CMK (cell line): ENCODE measurements around the gene RRBP1.
"Not testable (repeated sequence)": the region's sequence is repeated elsewhere in the genome, so short reads cannot be mapped to it uniquely, and the experiment has no call there.

Source experiments
- DNase-seq: peaks from one replicate; pipeline ENCODE4 v3.0.0-alpha.2; 2010; ENCODE audit warnings: low read depth

RRBP1 gene

GRCh38 chr20:17708675-17709360 is 26.8 kb upstream of the RRBP1 start:
- no peak for DNase-seq

DNA sequence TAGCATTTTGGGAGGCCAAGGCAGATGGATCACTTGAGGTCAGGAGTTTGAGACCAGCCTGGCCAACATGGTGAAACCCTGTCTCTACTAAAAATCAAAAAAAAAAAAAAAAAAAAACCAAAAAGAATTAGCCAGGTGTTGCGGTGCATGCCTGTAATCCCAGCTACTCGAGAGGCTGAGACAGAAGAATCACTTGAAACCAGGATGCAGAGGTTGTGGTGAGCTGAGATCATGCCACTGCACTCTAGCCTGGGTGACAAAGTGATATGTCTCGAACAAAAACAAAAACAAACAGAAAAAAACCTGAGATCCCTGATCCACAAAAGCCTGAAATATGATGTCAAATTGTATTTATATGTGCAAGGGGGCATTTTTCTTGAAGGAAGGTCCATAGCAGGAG is 25.9 kb upstream of the RRBP1 start:
- DNase-seq: not testable (repeated sequence)

DNA sequence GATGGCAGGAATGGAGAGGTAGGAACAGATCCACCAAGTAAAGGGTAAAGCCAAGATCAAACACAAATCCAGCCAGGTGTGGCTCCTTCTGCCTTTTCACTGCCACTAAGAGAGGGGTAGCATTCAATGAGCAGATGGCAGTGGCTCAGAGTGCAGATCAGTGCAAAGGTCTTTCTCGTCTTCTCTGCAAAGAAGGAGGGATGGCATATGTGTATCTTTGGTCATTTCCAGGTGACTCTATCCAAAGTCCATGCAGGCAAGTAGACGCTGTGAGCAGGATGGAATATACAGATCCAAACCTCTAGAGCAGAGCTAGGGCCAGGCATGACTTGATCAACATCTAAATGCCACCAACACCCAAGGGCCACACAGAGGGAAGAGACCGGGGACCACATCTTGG is 24.6 kb upstream of the RRBP1 start:
- DNase-seq: no peak

- DNase-seq: no peak
These were observed 23.9 kb upstream of the RRBP1 start for GRCh38 chr20:17705916-17706315.

- no peak for DNase-seq
These were observed 22.7 kb upstream of the RRBP1 start for GRCh38 chr20:17704589-17705317.

DNA sequence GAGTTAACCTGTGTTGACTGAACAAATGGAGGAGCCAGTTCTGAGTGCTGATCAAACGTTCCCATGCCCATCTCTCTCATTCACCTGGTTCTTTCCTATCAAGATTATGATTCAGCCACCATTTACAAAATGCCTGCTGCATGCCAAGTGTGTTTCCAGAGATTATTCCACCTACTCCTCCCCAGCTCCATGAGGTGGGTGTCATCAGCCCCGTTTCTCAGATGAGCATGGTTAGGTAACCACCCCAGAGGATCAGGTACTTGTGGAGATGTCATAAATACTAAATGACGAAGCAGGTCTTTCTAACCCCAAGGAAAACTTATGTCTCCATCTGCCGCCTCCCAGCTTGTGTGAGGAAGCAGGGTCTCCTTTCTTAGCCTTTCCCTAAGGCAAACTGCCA is 19.8 kb upstream of the RRBP1 start:
- no peak for DNase-seq

DNA sequence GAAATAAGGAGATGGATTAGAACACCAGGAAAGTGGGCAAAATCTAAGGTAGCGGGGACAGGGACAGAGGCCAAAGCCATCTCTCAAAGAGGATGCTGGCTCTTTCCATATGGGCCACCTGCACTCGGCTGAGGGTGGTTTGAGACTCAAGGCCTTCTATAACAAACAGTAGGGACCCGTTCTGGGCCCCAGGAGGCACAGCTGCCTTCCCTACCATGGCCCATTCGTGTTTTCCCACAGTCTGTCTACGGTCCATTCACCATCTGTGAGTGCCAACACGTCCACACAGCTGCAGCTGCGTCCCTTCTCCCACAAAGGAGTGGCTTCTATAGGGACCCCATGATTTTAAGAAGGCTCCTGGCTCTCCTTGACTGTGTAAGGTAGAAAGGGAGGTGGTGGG is 18.6 kb upstream of the RRBP1 start:
- no peak for DNase-seq

DNA sequence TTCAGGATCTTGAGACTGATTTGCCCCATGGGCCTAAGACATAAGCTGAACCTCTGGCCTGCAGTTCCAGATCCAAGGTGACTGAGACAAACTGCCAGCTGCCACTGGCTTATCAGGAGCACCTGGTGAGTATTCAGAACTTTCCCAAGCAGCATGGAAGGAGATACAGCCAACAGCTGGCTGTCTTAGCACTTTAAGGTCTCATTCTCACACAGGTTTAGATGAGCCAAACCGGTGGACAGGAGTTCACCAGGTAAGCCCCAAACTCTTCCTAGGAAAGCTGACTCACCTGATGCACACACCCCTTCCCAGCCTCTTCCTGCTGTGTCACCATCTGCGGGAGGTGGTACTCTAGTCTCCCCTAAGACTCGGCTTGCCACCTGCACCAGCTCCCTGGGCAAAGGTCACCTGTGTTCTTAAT is 17.9 kb upstream of the RRBP1 start, which contains the start of gene BANF2:
BANF2 (plus strand) TSS at position 36 of the 421 bp plus-strand sequence. CDS start 25,060 bp downstream, outside the sequence.
- no peak for DNase-seq

DNA sequence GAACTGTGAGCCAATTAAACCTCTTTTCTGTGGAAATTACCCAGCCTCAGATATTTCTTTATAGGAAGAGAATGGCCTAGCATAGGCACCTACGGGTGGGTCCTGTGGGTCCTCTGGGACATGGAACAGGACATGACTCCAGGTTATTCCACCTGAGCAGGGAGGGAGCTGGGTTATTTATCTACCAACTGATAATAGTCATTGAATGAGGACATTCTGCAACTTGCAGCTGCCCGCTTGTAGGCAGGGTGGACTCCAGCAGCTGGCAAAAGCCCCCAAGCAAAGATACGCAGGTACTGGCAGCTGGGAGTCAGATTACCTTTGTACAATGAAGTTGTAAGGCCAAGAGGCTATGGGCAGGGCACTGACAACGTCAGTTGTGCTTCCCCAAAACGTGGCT is 16.3 kb upstream of the RRBP1 start:
- DNase-seq: no peak

DNA sequence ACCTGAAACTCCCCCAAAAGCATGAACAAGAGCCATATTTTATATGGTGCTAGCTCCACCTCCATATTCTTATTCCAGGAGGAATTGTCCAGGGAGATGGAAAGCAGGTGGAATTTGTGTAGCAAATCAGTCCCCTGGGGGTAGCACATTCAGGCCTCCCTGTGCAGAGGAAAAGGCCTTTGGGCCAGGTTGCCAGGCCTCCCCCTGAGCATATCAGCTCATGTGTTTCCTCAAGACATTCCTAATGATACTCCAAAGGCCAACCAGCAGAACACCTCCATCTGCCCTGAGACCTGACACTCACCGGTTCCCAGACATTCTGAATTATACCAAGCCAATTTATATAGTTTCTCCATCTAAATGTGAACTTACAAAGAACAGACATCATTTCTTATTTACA is 15.1 kb upstream of the RRBP1 start:
- no peak for DNase-seq

DNA sequence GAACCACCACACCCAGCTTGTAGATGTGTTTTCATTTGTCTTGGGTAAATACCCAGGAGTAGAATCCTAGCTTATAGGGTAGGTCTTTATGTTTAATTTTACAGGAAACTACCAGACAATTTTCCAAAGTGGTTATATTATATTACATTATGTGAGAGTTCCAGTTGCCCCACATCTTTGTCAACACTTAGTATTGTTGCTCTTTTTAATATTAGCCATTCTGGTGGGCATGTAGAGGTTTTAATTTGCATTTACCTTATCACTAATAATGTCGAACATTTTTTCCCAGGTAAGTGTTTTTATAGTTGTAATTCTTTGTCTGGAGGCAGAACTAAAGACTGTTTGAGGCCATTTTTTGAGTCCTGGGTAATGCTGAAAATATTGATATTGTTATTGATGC is 14.2 kb upstream of the RRBP1 start:
- no peak for DNase-seq

GRCh38 chr20:17694767-17695166 is 12.7 kb upstream of the RRBP1 start:
- DNase-seq: no peak

DNA sequence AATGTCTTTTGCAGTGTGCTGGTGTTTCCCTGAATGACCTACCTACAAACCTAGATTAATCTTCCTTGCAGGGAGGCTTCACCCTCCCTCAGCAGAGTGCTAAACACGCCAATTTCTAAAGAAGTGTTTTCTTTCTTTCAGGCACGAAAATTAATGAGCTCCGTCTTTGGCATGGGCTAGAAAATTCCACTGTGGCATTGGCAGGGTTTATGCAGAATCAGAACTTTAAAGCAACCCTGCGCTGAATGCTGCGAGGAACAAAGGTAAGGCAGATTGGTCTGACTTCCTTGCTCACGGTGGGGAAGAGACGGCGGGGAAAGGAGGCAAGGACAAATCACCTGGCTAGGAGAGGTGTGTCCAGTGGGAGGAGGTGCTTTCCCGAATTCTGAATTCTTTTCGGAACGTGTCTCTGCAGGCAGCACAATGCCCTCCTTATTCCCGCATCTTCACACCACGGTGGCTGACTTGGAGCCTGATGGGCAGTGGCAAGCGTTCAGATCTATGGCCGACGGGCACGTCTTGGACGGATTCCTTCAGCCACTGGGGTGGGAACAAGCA is 11.5 kb upstream of the RRBP1 start:
- DNase-seq: no peak

DNA sequence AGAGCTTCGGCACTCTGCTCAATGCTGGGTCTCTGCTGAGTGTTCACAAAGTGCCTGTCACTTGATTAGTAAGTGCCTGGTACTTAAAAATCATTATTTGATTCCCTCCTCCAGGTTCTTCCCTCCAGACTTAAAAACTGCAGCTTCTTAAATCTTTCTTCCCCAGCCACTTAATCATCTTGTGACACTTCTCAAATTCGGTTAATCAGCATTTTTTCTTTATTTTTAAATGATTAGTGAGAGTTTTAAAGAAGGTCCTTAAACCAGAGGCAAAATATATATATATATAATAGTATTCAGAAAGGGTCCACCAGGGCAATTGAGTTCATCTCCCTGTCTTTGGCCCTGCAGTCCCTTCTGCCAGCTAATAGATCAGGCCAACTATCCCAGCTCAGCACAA is 9.7 kb upstream of the RRBP1 start:
- DNase-seq: no peak

GRCh38 chr20:17690144-17690543 is 8.1 kb upstream of the RRBP1 start:
- DNase-seq: no peak

DNA sequence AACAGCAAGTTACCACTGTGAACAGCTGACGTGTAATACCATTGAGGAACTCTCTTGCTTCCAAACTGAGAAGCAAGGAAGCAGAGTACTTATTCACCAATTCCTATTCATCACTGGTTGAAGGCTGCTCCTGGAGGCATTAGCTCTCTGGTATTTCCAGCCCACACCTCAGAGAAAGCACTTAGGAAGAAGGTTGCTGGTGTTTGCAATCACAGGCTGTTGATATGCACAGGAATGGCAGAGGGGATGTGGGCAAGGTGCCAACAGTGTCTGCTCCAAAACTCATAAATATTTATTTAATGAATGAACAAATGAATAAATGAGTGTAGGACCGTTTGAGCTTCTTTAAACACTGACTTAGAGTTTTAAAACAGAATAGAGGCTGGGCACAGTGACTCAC is 6.9 kb upstream of the RRBP1 start:
- DNase-seq: no peak

DNA sequence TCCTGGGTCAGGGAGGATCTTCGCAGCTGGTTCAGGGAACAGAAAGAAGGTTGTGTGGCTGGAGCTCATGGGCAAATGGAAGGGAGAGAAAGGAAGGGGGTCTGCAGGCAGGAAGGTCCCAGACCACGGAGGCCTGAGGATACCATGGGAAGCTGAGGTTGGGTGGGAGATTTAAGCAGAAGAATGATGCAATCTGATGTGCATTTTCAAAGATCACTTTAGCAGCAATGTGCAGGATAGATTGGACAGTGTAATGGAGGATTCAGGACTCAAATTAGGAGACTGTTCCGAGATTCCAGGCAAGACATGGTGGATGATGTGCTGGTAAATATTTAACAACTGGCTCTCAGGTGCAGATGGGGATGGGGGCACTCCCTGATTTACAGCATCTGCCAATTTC is 5.8 kb upstream of the RRBP1 start:
- DNase-seq: no peak

- no peak for DNase-seq
These were observed 3.1 kb upstream of the RRBP1 start for GRCh38 chr20:17685168-17685567.

- no peak for DNase-seq
These were observed 2.2 kb upstream of the RRBP1 start for GRCh38 chr20:17684077-17684888.

- DNase-seq: no peak
These were observed 1.4 kb upstream of the RRBP1 start for GRCh38 chr20:17683218-17684076.

DNA sequence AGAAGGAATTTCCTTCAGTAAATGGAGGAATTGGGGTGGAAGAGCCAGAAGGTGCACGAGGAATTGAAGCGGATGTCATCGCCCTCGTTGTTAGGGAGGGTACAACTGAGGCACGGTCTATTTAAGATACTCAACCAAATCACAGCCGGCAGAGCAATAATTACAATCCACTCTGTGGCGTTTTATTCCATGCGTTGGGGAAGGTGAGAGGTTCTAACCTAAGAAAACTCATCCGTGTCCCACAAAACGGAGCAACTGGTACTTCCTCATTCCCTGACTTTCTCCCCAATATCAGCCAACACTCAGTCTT is 802 bp upstream of the RRBP1 start:
- no peak for DNase-seq

DNA sequence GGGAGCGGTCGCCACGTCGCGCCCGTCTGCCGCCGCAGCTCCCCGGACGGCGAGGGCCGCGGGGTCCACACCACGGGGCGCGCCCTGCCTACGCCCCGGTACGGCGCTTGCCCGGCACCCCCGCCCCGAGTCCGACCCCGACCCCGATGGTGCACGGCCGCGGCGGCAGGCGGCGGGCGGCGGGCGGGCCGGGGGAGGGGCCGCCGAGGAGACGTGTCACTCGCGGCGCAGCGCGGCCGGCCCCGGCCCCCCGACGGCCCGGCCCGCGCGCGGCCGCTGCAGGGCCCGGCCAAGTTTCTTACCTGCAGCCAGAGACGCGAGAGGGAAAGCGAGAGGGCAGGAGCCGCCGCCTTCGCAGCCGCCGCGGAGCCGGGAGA is 328 bp downstream of the RRBP1 start:
- DNase-seq: no peak
